Peyer's patch (tissue), 4 donors: ENCODE data around the gene BAHD1. TPM values are rescaled to one million over a fixed set of nuclear protein-coding genes. Genes with fewer than 3 reads are reported as not detected.

Source experiments
- DNase-seq, 3 donors: peaks; one replicate each; pipeline ENCODE4 v3.0.0-alpha.2; 2017 to 2019
- H3K27ac ChIP-seq, 4 donors: fragments of 200-600 bp; sonication (generic); one replicate each; pipeline ENCODE4 v1.5.1; 2016 to 2019
- H3K27me3 ChIP-seq, 2 donors: fragments of 200-600 bp; sonication (generic); one replicate each; pipeline ENCODE4 v1.5.1; 2019
- H3K36me3 ChIP-seq, 3 donors: fragments of 200-600 bp; sonication (generic); one replicate each; pipeline ENCODE4 v1.5.1; 2016 to 2019
- H3K4me1 ChIP-seq, 4 donors: fragments of 200-600 bp; sonication (generic); one replicate each; pipeline ENCODE4 v1.5.1; 2016 to 2019
- H3K4me3 ChIP-seq, 4 donors: fragments of 200-600 bp; sonication (generic); 1 replicate in 3 of 4; 2 replicates in 1 of 4; pipeline ENCODE4 v1.5.1; 2016 to 2019; ENCODE audit warnings: mild to moderate bottlenecking in 1 of 4
- H3K9me3 ChIP-seq, 4 donors: fragments of 200-600 bp; sonication (generic); one replicate each; pipeline ENCODE4 v1.5.1; 2016 to 2019; ENCODE audit warnings: mild to moderate bottlenecking in 1 of 4
- POLR2A ChIP-seq, 2 donors: fragments of 450-650 bp; IDR thresholded peaks; one replicate each; pipeline ENCODE4 v1.5.1; 2017; ENCODE audit warnings: antibody characterized with exemption in 2 of 2, mild to moderate bottlenecking in 2 of 2, moderate library complexity in 2 of 2
- total RNA-seq, 4 donors: library from RNA; depleted of rRNA; stranded (reverse); fragments of >200 nt; gene quantifications; one replicate each; pipeline ENCODE4 v1.1.0, GENCODE V29; 2016
- TF ChIP-seq, protein P1 (sequence below), 6 experiments: fragments of 450-650 bp in 4 of 6; fragments of 200-600 bp in 2 of 6; sonication (generic) in 1 of 6; IDR thresholded peaks; one replicate each; pipeline ENCODE4 v1.5.1; 2017 to 2019; ENCODE audit warnings: antibody characterized with exemption in 6 of 6, mild to moderate bottlenecking in 3 of 6, moderate library complexity in 1 of 6

BAHD1 gene
- total RNA-seq, 4 donors from 2014 or later, result 8.3 to 41.0 (median 31.4) TPM

DNA sequence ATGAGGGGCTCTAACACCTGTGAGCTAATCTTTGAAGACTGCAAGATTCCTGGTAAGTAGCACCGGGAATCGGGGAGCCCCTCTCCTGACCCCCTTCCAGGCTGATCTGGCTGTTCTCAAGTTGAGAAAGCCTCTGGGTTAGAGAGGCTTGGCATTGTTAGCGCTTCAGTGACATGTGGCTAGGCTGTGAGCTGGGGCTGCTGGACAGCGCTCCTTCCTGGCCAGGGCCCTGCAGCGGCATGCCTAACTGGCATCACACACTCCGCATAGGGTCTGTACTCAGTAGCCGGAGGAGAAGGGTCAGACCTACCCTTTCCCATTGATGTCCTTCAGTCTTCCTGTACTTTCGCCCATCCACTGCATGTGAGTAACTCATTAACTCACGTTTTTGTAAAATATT is 27.7 kb upstream of the BAHD1 start:
- Histone ChIP-seq H3K36me3 (peaks cover 0 to 61% (median 0%) of the 10 kb centered on the region in 3 donors), H3K9me3 (no peaks in the 10 kb centered on the region), H3K27ac (peak overlapping the region in 1 of 4 donors; percentile 18), H3K27me3 (no peaks in the 10 kb centered on the region), H3K4me1 (peaks cover 0 to 6% (median 0%) of the 10 kb centered on the region in 4 donors), H3K4me3 (no peak overlapping the region)
- no peak for TF ChIP-seq POLR2A (IDR thresholded peaks at IDR 0.05)
- TF ChIP-seq, protein P1, sequence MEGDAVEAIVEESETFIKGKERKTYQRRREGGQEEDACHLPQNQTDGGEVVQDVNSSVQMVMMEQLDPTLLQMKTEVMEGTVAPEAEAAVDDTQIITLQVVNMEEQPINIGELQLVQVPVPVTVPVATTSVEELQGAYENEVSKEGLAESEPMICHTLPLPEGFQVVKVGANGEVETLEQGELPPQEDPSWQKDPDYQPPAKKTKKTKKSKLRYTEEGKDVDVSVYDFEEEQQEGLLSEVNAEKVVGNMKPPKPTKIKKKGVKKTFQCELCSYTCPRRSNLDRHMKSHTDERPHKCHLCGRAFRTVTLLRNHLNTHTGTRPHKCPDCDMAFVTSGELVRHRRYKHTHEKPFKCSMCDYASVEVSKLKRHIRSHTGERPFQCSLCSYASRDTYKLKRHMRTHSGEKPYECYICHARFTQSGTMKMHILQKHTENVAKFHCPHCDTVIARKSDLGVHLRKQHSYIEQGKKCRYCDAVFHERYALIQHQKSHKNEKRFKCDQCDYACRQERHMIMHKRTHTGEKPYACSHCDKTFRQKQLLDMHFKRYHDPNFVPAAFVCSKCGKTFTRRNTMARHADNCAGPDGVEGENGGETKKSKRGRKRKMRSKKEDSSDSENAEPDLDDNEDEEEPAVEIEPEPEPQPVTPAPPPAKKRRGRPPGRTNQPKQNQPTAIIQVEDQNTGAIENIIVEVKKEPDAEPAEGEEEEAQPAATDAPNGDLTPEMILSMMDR (IDR thresholded peaks at IDR 0.05), result no peak
- DNase-seq, result no peak

DNA sequence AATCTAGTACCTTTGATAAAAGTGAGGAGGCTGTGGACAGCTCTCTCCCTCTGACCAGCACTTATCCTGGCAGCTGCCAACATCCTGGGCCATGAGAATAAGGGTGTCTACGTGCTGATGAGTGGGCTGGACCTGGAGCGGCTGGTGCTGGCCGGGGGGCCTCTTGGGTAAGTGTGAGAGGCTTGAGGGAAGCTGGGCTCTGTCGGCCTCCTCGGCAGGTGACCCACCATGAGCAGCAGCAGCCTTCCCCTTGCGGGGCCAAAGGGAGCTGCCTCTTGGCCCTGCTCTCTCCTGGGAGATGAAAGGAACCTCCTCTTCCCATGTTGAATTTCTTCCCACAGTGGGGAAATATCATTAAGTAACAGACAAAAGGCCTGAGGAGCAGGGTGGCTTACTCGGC is 25.9 kb upstream of the BAHD1 start:
- Histone ChIP-seq H3K27ac (no peak overlapping the region), H3K4me1 (peaks cover 0 to 6% (median 0%) of the 10 kb centered on the region in 4 donors), H3K27me3 (no peaks in the 10 kb centered on the region), H3K36me3 (peaks cover 0 to 66% (median 0%) of the 10 kb centered on the region in 3 donors), H3K4me3 (no peak overlapping the region), H3K9me3 (no peaks in the 10 kb centered on the region)
- TF ChIP-seq POLR2A (IDR thresholded peaks at IDR 0.05), result no peak
- DNase-seq, result no peak

DNA sequence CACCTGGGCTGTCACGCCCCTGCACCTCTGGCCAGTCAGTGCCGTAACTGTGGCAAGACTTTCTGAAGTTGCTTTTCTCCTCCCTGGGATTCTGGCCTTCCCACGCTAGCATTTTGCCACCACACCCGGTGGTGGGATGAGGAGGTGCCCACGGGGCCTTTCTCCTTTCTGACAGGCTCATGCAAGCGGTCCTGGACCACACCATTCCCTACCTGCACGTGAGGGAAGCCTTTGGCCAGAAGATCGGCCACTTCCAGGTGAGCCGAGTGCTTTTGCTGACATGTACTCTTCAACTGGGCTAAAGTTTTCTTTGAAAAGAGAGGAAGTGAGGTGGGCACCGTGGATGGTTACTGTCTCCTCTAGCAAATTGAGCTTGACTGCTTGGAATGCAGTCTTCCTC is 25.5 kb upstream of the BAHD1 start:
- TF ChIP-seq POLR2A (IDR thresholded peaks at IDR 0.05), result no peak
- TF ChIP-seq, protein P1 (IDR thresholded peaks at IDR 0.05), result no peak
- Histone ChIP-seq H3K9me3 (no peaks in the 10 kb centered on the region), H3K27ac (no peak overlapping the region), H3K36me3 (peaks cover 0 to 63% (median 0%) of the 10 kb centered on the region in 3 donors), H3K27me3 (no peaks in the 10 kb centered on the region), H3K4me3 (no peak overlapping the region), H3K4me1 (peaks cover 0 to 9% (median 0%) of the 10 kb centered on the region in 4 donors)
- no peak for DNase-seq

DNA sequence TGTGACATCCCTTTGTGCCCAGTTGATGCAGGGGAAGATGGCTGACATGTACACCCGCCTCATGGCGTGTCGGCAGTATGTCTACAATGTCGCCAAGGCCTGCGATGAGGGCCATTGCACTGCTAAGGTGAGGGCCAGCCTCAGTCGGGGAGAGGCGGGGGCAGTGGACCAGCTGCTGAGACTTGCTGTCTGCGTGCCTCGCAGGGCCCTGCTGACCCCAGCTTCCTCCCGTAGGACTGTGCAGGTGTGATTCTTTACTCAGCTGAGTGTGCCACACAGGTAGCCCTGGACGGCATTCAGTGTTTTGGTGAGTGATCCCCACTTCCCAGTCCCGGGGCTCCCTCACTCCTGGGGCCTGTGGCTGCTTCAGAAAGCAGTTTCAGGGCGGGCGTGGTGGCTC is 24.7 kb upstream of the BAHD1 start:
- Histone ChIP-seq H3K4me1 (peaks cover 0 to 17% (median under 1%) of the 10 kb centered on the region in 4 donors), H3K9me3 (no peaks in the 10 kb centered on the region), H3K27ac (no peak overlapping the region), H3K27me3 (no peaks in the 10 kb centered on the region), H3K36me3 (peaks cover 0 to 55% (median 0%) of the 10 kb centered on the region in 3 donors), H3K4me3 (no peak overlapping the region)
- TF ChIP-seq POLR2A (IDR thresholded peaks at IDR 0.05), result no peak
- TF ChIP-seq, protein P1 (IDR thresholded peaks at IDR 0.05), result no peak
- DNase-seq, result no peak

DNA sequence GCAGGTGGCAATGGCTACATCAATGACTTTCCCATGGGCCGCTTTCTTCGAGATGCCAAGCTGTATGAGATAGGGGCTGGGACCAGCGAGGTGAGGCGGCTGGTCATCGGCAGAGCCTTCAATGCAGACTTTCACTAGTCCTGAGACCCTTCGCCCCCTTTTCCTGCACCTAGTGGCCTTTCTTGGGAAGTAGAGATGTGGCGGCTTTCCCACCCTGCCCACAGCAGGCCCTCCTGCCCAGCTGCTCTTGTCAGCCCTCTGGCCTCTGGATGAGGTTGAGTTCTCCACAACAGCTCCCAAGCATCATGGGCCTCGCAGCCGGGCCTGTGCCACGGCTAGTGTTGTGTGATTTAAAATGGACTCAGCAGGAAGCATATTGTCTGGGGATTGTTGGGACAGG is 22.6 kb upstream of the BAHD1 start:
- Histone ChIP-seq H3K36me3 (peaks cover 0 to 41% (median 0%) of the 10 kb centered on the region in 3 donors), H3K27me3 (no peaks in the 10 kb centered on the region), H3K4me1 (peaks cover 6 to 21% (median 7%) of the 10 kb centered on the region in 4 donors), H3K9me3 (no peaks in the 10 kb centered on the region), H3K4me3 (no peak overlapping the region), H3K27ac (no peak overlapping the region)
- no peak for DNase-seq
- no peak for TF ChIP-seq POLR2A (IDR thresholded peaks at IDR 0.05)
- TF ChIP-seq, protein P1 (IDR thresholded peaks at IDR 0.05), result no peak

DNA sequence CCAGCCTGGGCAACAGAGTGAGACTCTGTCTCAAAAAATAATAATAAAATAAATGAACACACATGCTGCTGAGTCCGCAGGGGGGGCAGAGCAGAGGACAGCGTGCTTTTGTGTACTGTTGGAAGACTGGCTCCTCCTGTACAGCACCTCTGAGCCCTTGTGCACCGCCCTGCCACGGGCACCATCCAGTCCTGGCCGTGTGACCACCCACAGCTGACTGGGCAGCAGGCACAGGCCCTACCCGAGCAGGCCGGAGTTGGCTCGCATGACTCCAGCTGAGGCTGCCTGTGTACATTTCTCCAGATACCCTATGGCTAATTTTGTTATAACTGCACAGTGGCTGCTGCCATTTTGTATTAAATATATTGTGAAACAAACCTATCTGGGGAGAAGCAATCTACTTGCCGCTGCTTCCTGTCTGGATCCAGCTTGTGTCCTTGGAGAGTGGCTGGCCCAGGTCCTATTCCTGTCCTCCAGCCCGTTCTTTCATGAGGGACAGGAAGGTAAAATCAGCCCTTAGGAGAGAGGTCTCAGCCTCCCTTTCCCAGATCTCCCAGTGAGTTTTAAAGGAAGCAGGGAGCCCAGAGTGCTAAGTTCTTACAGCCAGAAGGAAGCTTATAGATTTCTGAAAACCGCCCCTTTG is 20.6 kb upstream of the BAHD1 start:
- peaks cover 0 to 21% (median 0%) of the 10 kb centered on the region in 3 donors for H3K36me3 ChIP-seq
- TF ChIP-seq POLR2A (IDR thresholded peaks at IDR 0.05), result no peak
- TF ChIP-seq, protein P1 (IDR thresholded peaks at IDR 0.05), result no peak
- H3K27ac ChIP-seq, result peak overlapping the region in 2 of 4 donors; percentile 20 to 51
- peaks cover 6 to 20% (median 7%) of the 10 kb centered on the region in 4 donors for H3K4me1 ChIP-seq
- DNase-seq, result no peak
- no peak overlapping the region for H3K4me3 ChIP-seq
- H3K27me3 ChIP-seq, result no peaks in the 10 kb centered on the region
- no peaks in the 10 kb centered on the region for H3K9me3 ChIP-seq
